Posterior vena cava (tissue), 2 donors: ENCODE results near the gene MGAT5. TPM values are rescaled to one million over a fixed set of nuclear protein-coding genes. Genes with fewer than 3 reads are reported as not detected.

ENCODE experiments used
- DNase-seq: peaks from one replicate; pipeline ENCODE4 v3.0.0-alpha.2; 2020; ENCODE audit warnings: low spot score
- intact Hi-C, 2 donors: fragments of 100-400 bp; cut with DNase I; formaldehyde crosslinking; loops; one replicate each; pipeline versions ENCODE4 v1.14.1 to v1.14.2; 2022 to 2023
- total RNA-seq, 2 donors: library from RNA; stranded (reverse); fragmentation: NEBNext Ultra II Directional; extraction: Animal tissue kit (Norgen Biotek cat#: 25700); gene quantifications; one replicate each; pipeline ENCODE4 v1.2.1, GENCODE V29; 2021
- donor health status: DM: yes; HTN: yes; CAD: no.
- donor health status: DM: yes; HTN: yes; CAD: no.

Gene MGAT5
- total RNA-seq, 2 donors from 2014 or later = 41.7 to 42.8 TPM

DNA sequence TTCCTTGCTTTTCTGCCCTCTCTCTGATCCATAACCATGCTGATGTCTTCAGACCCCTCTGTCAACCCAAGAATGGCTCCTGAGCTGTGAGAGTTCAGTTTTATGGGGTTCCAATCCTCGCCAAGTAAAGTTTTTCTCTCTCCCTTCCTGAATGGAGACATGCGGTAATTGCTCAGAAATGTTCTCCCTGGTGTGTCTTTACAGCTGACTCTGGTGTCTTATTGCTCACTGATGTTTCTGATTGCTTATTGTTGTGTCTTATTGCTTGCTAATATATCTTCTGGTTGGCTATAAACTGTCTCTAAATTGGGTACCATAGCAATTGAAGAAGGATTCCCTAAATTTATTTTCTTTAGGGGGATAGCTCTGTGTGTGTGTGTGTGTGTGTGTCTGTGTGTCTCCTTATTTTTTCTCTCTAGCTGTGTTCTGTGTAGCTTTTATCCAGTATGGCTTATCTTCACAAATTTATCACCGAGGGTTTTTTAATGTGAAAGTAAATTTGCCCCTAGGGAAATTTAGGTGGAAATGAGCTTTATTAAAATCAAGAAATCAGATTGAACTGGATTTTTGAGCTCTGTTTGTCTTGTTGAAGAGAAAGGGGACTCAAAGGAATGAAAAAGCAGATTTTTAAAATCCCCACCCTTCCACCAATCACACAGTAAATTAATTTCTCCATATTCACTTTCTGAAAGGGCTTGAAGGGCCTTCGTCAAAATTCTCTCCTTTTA is 19.5 kb downstream of the MGAT5 start:
- intact Hi-C loops = no loop called here
- DNase-seq = no peak

DNA sequence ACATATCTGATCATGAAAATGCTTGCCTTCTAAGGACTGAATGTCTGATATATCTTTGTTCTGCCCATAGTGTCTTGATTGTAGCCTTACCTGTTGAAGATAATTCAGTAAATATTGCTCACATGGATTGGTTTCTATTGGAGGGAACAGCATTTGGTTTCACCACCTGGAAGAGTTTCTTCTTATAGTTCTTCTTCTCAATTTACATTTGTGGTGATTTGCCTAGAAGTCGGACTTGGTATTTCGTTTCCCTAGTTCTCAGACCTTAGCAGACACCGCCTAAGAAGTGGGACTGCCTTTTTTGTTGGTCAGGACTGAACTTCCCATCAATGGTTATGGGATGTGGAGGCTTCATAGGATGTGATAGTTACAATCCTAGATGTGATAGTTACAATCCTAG is 20.2 kb downstream of the MGAT5 start:
- DNase-seq = no peak
- intact Hi-C loops = no loop called here

DNA sequence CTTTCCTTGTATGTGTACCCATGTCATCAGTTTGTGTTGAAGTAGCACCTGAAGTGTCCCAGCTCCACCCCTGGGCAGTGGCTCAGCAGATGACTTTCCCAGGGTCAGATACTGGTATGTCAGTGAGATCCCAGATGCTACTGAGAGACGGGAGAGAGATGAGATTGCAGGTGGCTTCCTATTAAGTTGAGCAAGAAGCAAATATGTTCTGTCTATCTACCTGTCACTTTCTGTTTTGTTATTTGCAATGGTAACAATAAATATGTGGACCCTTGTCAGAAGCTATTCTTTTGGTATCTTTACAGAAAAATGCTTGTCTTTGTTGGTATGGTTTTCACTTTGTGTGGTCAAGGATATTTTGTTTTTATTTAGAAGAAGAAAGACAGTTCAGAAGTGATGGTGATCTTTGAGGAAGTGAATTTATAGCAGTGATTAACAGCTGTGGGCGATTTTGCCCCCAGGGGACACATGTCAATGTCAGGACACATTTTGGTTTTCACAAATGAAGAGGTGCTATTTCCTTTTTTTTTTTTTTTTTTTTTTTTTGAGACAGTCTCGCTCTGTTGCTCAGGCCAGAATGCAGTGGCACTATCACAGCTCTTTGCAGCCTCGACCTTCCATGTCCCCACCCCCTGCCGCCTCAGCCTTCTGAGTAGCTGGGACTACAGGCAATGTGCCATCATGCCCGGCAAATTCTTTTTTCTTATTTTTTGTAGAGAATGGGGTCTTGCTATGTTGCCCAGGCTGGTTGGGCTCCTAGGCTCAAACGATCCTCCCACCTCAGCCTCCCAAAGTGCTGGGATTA is 21.4 kb downstream of the MGAT5 start:
- intact Hi-C loops = no loop called here
- no peak for DNase-seq

DNA sequence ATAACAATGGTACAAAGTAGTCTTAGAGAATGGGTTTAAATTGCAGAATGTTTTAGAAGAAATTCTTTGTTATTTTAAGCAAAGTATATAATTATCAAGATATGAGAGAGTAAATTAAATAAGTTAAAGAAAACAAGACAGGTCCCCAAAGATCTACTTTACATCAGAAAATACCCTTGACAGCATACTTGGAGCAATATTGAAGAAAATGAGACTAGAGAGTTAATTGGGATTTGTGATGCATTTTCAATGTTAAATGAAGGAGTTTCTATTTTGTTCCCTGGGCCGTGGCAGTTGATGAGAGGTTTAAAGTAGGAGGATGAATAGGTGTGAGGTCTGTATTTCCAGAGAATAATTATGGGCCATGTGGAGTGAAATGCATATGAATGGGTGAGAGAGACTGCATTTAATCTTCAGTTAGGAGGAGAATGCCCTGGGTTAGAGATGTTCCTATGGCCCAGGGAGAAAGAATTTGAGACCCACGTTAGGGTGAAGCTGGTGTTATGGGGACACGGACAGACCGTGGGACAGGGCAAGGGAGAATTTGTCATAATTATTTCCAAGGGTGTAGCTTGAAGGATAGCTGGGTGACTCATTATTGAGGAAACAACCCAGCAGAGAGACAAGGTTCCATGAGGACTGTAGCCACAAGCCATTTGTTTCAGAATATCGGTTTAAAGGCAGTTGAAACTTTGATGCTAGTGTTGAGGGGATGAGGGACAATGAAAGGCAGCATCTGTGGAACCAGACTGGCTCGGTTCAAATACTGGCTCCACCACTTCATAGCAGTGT is 22.7 kb downstream of the MGAT5 start:
- intact Hi-C loops = no loop called here
- DNase-seq = no peak

DNA sequence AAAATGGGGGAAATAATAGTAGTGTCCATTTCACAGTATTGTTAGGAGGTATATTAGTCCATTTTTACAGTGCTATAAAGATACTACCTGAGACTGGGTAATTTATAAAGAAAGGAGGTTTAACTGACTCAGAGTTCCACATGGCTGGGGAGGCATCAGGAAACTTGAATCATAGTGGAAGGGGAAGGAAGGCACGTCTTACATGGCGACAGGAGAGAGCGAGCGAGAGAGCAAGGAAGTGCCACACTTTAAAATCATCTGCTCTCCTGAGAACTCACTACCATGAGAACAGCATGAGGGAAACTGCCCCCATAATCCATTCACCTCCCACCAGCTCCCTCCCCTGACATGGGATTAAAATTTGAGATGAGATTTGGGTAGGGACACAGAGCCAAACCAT is 23.4 kb downstream of the MGAT5 start:
- intact Hi-C loops = no loop called here
- no peak for DNase-seq

DNA sequence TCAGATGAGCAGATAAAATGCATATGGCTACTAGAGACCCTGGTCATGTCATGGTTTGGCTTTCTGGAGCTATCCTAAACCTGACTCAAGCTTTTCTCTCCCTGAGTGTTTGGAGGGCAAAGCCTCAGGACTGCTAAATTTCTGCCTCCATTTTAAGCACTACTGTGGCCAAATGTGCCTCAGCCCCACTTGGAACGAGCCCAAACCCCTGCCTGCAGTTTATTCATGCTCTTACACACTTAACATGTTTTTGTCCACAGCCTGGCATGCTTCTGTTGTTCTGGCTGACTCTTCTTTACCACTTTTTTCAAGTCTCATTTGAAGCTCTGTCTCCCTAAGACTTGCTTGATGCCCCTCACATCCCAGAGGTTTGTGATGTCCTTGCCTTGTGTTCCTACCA is 24.7 kb downstream of the MGAT5 start:
- DNase-seq = no peak
- intact Hi-C loops = no loop called here

DNA sequence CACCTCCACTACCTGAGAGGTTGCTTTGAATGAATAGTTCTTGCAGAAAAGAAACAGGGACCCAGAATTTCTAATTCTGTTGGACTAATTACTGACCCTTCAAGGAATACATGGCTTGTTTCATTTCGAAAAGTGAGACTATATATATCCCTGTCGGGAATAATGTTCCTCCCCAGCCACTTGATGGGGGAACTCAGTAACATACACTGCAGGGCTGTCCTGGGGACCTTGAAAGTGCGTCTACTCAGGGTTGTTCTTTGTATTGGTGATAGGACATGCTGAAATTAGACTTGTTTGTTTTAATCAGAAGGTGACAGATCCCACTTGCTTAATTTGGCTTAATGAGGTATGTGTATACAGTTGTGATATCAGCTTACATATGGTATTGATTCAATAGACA is 25.5 kb downstream of the MGAT5 start:
- no peak for DNase-seq
- intact Hi-C loops = no loop called here

DNA sequence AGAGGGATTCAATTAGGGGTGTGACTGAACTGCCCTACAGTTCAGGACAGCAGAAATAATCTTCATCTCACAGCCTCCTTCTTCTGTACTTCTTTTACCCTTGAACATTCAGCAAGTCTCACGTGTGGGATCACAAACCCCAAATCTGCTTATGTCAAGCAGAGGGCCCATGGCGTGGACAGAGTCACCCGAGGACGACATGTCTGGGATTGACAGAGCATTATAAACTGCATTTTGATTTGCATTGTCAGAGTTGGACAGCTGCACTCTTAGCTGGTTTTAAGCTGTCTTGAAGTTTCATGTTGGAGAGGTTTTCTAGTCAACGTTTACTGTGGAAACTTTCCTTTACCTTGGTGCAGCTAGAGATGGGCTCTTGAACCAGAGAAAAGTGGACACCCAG is 26.4 kb downstream of the MGAT5 start:
- DNase-seq = no peak

DNA sequence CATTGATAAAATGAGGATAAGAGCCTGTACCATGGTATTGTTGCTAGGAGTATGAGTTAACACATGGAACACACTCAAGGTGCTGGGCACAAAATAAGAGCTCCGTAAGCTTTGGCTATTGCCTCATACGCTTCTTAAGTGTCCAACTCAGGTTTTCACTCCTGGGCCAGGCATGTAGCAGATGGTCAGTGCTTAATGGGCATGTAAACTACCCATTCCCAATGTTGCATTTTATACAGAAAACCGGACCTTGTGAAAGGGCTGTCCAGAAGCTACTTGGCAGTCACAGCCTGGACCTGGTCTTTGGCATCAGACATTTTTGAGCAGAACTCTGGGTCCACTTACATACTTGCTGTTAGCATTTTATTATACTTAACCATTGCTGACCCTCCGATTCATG is 26.9 kb downstream of the MGAT5 start:
- intact Hi-C loops = no loop called here
- DNase-seq = no peak

More for the DNA sequence above, 26.4 kb downstream of the MGAT5 start:
- intact Hi-C loops = no loop called here

DNA sequence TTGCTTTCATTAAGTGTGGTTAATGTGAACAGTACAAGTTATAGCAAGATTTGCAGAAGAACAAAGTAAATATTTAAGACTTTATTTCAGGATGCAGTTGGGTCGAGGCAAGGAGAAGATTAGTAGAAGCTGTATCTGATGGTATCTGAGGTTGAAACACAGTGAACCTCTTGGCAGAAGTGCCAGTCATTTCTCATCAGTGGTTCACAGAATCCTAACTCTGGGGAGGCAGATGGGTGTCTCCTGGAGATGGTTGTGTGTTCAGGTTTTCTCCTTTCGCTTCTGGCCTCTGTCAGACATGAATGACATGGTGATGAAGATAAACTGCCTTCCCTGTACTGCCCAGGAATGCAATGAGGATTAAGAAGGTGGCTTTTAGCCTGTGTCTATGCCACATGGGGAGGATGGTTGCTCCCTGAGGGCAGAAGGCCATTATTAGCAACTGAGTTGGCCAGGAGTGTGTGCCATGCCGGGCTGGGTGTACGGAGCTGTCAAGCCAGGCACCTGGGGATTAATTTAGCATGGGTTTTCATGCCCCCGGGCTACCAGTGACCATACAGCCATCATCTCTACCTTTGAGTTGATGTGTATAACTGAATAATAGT is 28.0 kb downstream of the MGAT5 start:
- intact Hi-C loops = no loop called here

DNA sequence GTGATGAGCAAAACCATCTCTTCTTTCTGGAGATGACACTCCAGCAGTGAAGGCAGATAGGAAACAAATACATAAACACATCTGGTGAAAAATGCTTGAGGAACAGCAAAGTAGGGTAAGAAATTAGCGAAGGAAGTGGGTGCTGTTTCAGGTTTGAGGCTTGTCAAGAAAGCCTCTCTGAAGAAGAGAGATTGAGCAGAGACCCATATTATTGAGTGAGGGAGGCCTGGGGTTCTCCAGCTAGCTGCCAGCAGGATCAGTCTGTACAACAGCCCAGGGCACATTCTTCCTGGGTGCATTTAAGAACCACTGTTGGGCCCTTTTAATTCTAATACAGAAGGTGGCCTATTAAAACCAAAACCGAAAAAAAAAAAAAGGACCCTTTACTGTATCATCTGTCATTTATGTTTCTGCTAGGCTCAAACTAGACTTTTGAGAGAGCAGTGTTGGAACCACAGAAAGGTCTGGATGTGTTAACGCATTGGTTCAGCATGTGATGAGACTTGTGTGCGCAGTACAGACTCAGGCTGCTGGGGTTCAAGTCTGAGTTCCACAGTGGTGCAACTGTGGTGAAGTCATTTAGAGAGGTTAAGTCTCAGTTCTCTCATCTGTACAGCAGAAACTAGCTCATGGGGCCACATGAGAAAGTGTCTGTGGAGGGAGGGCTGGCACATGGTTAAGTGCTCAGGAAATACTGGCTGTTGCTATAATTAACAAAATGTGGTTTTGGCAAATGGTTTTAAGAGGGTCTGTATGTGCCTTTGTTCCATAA is 28.9 kb downstream of the MGAT5 start:
- intact Hi-C loops = no loop called here
- DNase-seq = no peak

More for the DNA sequence above, 28.0 kb downstream of the MGAT5 start:
- no peak for DNase-seq

DNA sequence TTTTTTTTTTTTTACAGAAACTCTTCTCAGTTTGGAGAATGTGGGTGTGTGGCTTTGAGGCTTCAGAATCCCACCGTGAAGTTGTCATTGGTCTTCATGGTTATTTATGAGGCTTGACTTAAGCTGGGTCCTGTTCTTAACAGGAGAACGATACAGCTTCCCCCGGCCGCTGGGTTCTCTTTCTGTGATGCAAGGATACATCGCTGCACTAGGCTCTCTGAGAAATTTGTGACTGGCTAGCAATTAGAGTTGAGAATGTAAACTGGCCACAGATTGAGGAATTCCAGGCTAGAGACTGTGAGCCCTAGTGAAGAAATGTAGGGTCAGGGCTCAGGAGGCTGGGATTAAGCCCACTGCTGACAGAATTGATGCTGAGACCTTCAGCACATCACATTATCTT is 29.8 kb downstream of the MGAT5 start:
- no peak for DNase-seq
- intact Hi-C loops = no loop called here

DNA sequence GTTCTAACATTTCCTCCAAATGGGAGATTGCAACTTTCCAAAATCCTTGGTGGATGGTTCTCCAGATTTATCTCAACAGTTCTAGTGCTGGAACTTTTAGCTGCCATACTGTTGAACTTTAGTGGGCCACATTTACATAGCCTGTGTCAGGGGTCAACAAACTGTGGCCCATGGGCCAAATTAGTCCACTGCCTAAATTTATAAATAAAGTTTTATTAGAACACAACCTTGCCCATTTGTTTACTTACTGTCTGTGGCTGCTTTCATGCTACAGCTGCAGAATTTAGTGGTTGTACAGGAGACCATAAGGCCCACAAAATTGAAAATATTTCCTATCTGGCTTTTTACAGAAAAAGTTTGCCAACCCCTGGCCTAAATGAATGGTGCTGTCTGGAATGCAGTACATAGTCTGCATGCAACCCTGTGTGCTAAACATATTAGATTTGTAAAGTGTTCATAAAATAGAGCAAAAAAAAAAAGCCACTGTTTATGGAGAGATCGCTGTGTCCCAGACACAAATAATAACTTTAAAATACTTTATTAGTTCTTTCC is 30.3 kb downstream of the MGAT5 start:
- intact Hi-C loops = no loop called here
- DNase-seq = no peak

DNA sequence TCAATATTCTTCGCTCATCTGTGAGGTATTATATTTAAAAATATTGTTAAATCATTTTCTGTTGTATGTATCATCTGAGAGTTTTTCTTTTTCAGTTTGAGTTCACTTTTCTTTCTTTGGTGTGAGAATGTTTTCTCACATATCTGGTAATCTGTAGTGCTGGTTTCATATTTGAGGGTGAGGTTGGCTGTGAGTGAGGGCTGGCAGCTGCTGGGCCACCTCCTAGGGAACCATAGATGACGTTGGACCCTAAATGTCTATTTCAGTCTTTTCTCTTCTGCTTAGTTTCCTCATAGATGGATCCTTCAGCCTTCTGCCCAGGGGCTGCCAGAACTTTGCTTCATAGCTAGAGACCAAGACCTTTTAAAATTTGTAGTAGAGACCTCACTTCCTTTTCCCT is 33.5 kb downstream of the MGAT5 start:
- intact Hi-C loops = no loop called here
- DNase-seq = no peak

DNA sequence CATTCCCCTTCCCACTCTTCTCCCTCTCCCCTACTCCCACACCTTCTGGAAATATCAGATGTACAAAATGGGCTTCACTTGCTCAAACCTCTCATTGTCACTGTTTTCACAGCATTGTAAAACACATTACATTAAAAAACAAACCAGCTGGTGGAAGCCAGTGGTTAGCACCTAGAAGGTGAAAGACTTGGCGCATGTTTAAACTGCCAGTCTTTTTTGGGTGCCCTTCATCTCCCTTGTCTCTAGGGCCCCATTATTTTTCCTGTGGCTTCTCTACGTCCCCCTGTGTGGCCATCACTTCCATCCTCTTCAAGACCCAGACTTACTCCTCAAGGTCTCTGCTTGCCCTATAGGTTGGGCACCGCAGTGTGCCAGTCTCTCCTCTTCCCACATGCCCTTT is 34.9 kb downstream of the MGAT5 start:
- intact Hi-C loops = no loop called here
- DNase-seq = no peak

DNA sequence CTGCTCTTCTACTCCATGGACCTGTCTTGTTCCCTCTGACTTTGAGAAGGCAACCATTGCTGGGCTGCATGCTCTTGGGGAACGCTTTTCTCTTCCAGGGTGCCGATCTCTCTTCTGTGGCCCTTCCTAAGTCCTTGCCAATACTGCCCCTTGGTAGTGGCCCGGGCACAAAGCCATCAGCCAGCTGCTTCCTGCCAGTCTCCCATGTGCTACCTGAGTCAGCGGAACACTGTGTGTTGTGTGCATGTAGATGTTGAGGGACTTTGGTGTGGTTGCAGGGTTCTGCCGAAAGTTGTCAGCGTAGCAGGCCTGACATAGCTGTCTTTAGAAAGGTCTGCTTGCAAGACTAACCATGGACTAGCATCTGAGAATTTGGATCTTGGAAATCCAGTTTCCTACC is 35.4 kb downstream of the MGAT5 start:
- intact Hi-C loops = no loop called here
- peak; percentile 82 for DNase-seq

DNA sequence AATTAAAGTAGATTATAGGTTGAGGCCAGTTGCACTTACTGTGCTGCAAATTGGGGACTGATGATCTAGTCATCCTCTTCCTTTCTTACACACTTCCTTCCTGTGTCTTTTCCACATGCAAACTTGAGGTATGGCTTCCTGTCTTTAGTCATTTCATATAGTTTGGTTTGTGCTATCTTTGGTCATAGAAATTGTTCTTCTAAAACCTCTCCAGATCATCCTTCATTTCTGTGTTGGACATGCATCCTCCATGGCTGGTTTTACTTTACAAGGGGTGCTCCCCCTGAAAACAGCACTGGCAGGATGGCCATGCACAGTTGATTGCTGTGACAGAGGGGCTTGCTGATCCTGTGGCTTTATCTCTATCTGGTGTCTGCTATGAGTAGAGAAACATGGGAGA is 36.5 kb downstream of the MGAT5 start:
- intact Hi-C loops = no loop called here

DNA sequence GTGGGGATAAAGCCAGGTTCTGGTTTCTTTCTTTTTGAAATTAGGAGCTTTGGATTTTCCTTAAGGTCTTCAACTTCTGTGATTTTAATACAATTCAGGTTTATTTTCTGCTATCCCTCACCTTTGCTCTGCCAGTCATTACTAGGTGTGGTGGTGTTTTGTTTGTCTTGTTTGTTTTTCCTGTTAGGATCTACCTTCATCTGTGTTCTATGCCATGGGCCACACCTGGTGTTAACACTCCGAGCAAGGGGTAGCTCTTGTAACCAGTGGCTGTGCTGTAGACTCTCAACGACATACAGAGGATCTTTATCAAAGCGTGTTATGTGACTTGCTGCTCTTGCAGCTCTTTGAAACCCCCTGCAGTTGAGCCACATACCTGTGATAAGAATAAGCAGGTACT is 38.6 kb downstream of the MGAT5 start:
- DNase-seq = no peak
- intact Hi-C loops = no loop called here

More for the DNA sequence above, 36.5 kb downstream of the MGAT5 start:
- DNase-seq = no peak
